HEK293 (cell line): ENCODE results near the gene F10.

Experiments used
- CTCF ChIA-PET: fragments of 350-600 bp; formaldehyde crosslinking; extraction: SDS; loops from one replicate; lab custom pipeline; 2021; ENCODE audit warnings: antibody characterized with exemption; lab: Yijun Ruan, JAX
- POLR2A ChIA-PET: fragments of 300-600 bp; formaldehyde crosslinking; extraction: SDS; loops from one replicate; lab custom pipeline; 2020; ENCODE audit warnings: antibody characterized with exemption, inconsistent platforms; lab: Yijun Ruan, JAX
- H3K27ac ChIP-seq: fragments of 200-500 bp; sonication (Bioruptor generic); 2 replicates; pipeline ENCODE4 v1.5.1; 2014; ENCODE audit warnings: low read depth, low read length, control low read depth, inconsistent platforms; ENCODE audit errors: extremely low read depth
- H3K36me3 ChIP-seq, 2 experiments: fragments of 200-500 bp in 1 of 2; sonication (Bioruptor generic) in 1 of 2; 1 replicate in 1 of 2; 2 replicates in 1 of 2; pipeline ENCODE4 v1.5.1; 2014 to 2017; ENCODE audit warnings: inconsistent platforms in 2 of 2, low read length in 2 of 2; ENCODE audit not compliant: control insufficient read depth in 2 of 2, insufficient read depth in 1 of 2
- H3K4me1 ChIP-seq: fragments of 200-500 bp; sonication (Bioruptor generic); 2 replicates; pipeline ENCODE4 v1.5.1; 2014; ENCODE audit warnings: mild to moderate bottlenecking, low read length, inconsistent platforms; ENCODE audit not compliant: control insufficient read depth, insufficient read depth
- H3K4me3 ChIP-seq: 2 replicates; pipeline ENCODE4 v1.5.1; 2011; ENCODE audit warnings: low read depth, mild to moderate bottlenecking, control low read depth, low read length, moderate library complexity
- H3K9me3 ChIP-seq: fragments of 200-500 bp; sonication (Bioruptor generic); 2 replicates; pipeline ENCODE4 v1.5.1; 2014; ENCODE audit warnings: low read depth, low read length, inconsistent platforms; ENCODE audit not compliant: control insufficient read depth, insufficient read depth
- BCL11A ChIP-seq: fragments of 450-650 bp; formaldehyde crosslinking; IDR thresholded peaks from 2 replicates; pipeline ENCODE4 v1.5.1; 2016; ENCODE audit warnings: low read depth, missing biosample characterization, missing genetic modification characterization
- HIC1 ChIP-seq: fragments of 450-650 bp; formaldehyde crosslinking; IDR thresholded peaks from 2 replicates; pipeline ENCODE4 v1.5.1; 2016; ENCODE audit warnings: missing biosample characterization, missing genetic modification characterization
- IKZF3 ChIP-seq: fragments of 450-650 bp; IDR thresholded peaks from 2 replicates; pipeline ENCODE4 v1.5.0; 2018; ENCODE audit warnings: missing biosample characterization, mild to moderate bottlenecking, missing genetic modification characterization, moderate library complexity
- MYNN ChIP-seq: fragments of 450-650 bp; formaldehyde crosslinking; IDR thresholded peaks from 2 replicates; pipeline ENCODE4 v1.5.1; 2016; ENCODE audit warnings: missing biosample characterization, missing genetic modification characterization, borderline replicate concordance
- REPIN1 ChIP-seq: fragments of 450-650 bp; formaldehyde crosslinking; IDR thresholded peaks from 2 replicates; pipeline ENCODE4 v1.5.1; 2017; ENCODE audit warnings: missing biosample characterization, missing genetic modification characterization, low read depth
- TCF7L2 ChIP-seq: IDR thresholded peaks from 2 replicates; pipeline ENCODE4 v1.6.1; 2011; ENCODE audit warnings: low read depth, mild to moderate bottlenecking, inconsistent platforms, low read length, moderate library complexity, borderline replicate concordance
- YY2 ChIP-seq: fragments of 450-650 bp; formaldehyde crosslinking; IDR thresholded peaks from 2 replicates; pipeline ENCODE4 v1.5.1; 2016; ENCODE audit warnings: missing biosample characterization, missing genetic modification characterization
- ZBTB21 ChIP-seq: fragments of 450-650 bp; formaldehyde crosslinking; IDR thresholded peaks from 2 replicates; pipeline ENCODE4 v1.5.1; 2017; ENCODE audit warnings: missing biosample characterization, missing genetic modification characterization
- ZBTB8A ChIP-seq: fragments of 450-650 bp; formaldehyde crosslinking; IDR thresholded peaks from 2 replicates; pipeline ENCODE4 v1.5.1; 2016; ENCODE audit warnings: missing biosample characterization, missing genetic modification characterization
- ZFP69B ChIP-seq: fragments of 450-650 bp; formaldehyde crosslinking; IDR thresholded peaks from 2 replicates; pipeline ENCODE4 v1.5.1; 2016; ENCODE audit warnings: missing biosample characterization, missing genetic modification characterization
- ZNF10 ChIP-seq: fragments of 450-650 bp; formaldehyde crosslinking; IDR thresholded peaks from 2 replicates; pipeline ENCODE4 v1.5.1; 2017; ENCODE audit warnings: missing biosample characterization, missing genetic modification characterization
- ZNF140 ChIP-seq: fragments of 450-650 bp; formaldehyde crosslinking; IDR thresholded peaks from 2 replicates; pipeline ENCODE4 v1.5.1; 2016; ENCODE audit warnings: missing biosample characterization, missing genetic modification characterization
- ZNF175 ChIP-seq: fragments of 450-650 bp; formaldehyde crosslinking; IDR thresholded peaks from 2 replicates; pipeline ENCODE4 v1.5.1; 2016; ENCODE audit warnings: missing biosample characterization, missing genetic modification characterization
- ZNF18 ChIP-seq: fragments of 450-650 bp; formaldehyde crosslinking; IDR thresholded peaks from 2 replicates; pipeline ENCODE4 v1.5.1; 2016; ENCODE audit warnings: missing biosample characterization, missing genetic modification characterization
- ZNF221 ChIP-seq: fragments of 450-650 bp; formaldehyde crosslinking; IDR thresholded peaks from 2 replicates; pipeline ENCODE4 v1.5.1; 2017; ENCODE audit warnings: missing biosample characterization, missing genetic modification characterization, borderline replicate concordance
- ZNF292 ChIP-seq: fragments of 450-650 bp; formaldehyde crosslinking; IDR thresholded peaks from 2 replicates; pipeline ENCODE4 v1.5.1; 2016; ENCODE audit warnings: low read depth, missing biosample characterization, missing genetic modification characterization, borderline replicate concordance
- ZNF311 ChIP-seq: fragments of 450-650 bp; formaldehyde crosslinking; IDR thresholded peaks from 2 replicates; pipeline ENCODE4 v1.5.1; 2017; ENCODE audit warnings: missing biosample characterization, missing genetic modification characterization, borderline replicate concordance
- ZNF341 ChIP-seq: fragments of 450-650 bp; formaldehyde crosslinking; IDR thresholded peaks from 2 replicates; pipeline ENCODE4; 2016; ENCODE audit warnings: low read depth, missing biosample characterization, missing genetic modification characterization
- ZNF37A ChIP-seq: fragments of 450-650 bp; IDR thresholded peaks from 2 replicates; pipeline ENCODE4 v1.5.1; 2018; ENCODE audit warnings: missing biosample characterization, missing genetic modification characterization
- ZNF398 ChIP-seq: fragments of 450-650 bp; formaldehyde crosslinking; IDR thresholded peaks from 2 replicates; pipeline ENCODE4 v1.5.1; 2017; ENCODE audit warnings: missing biosample characterization, missing genetic modification characterization
- ZNF423 ChIP-seq: fragments of 450-650 bp; formaldehyde crosslinking; IDR thresholded peaks from 2 replicates; pipeline ENCODE4 v1.5.1; 2016; ENCODE audit warnings: missing biosample characterization, missing genetic modification characterization
- ZNF473 ChIP-seq: fragments of 450-650 bp; formaldehyde crosslinking; IDR thresholded peaks from 2 replicates; pipeline ENCODE4 v1.5.1; 2017; ENCODE audit warnings: missing biosample characterization, missing genetic modification characterization
- ZNF48 ChIP-seq: fragments of 450-650 bp; formaldehyde crosslinking; IDR thresholded peaks from 2 replicates; pipeline ENCODE4 v1.5.1; 2016; ENCODE audit warnings: missing biosample characterization, missing genetic modification characterization
- ZNF488 ChIP-seq: fragments of 450-650 bp; formaldehyde crosslinking; IDR thresholded peaks from 2 replicates; pipeline ENCODE4 v1.5.1; 2016; ENCODE audit warnings: missing biosample characterization, missing genetic modification characterization
- ZNF561 ChIP-seq: fragments of 450-650 bp; IDR thresholded peaks from 2 replicates; pipeline ENCODE4 v1.5.1; 2018; ENCODE audit warnings: missing biosample characterization, missing genetic modification characterization, borderline replicate concordance
- ZNF600 ChIP-seq: fragments of 450-650 bp; formaldehyde crosslinking; IDR thresholded peaks from 2 replicates; pipeline ENCODE4 v1.5.1; 2016; ENCODE audit warnings: missing biosample characterization, missing genetic modification characterization
- ZNF621 ChIP-seq: fragments of 450-650 bp; formaldehyde crosslinking; IDR thresholded peaks from 2 replicates; pipeline ENCODE4 v1.5.1; 2017; ENCODE audit warnings: missing biosample characterization, missing genetic modification characterization
- ZNF670 ChIP-seq: fragments of 450-650 bp; formaldehyde crosslinking; IDR thresholded peaks from 2 replicates; pipeline ENCODE4 v1.5.1; 2016; ENCODE audit warnings: missing biosample characterization, missing genetic modification characterization, low read depth
- ZNF76 ChIP-seq: fragments of 450-650 bp; formaldehyde crosslinking; IDR thresholded peaks from 2 replicates; pipeline ENCODE4; 2016; ENCODE audit warnings: low read depth, missing biosample characterization, missing genetic modification characterization, borderline replicate concordance
- ZNF785 ChIP-seq: fragments of 450-650 bp; formaldehyde crosslinking; IDR thresholded peaks from 2 replicates; pipeline ENCODE4 v1.5.1; 2016; ENCODE audit warnings: missing biosample characterization, missing genetic modification characterization

The F10 gene

GRCh38 chr13:113129921-113130750, 7.5 kb downstream of the F10 start:
- no peaks in the 10 kb centered on the region for H3K36me3 ChIP-seq
- TF ChIP-seq ZBTB8A (tag by site-specific recombination), result no peak
- TF ChIP-seq ZNF473, result no peak
- no peak for TF ChIP-seq ZNF292
- TF ChIP-seq ZNF48 (tag by site-specific recombination), result no peak
- TF ChIP-seq ZNF175, result no peak
- no peak for TF ChIP-seq ZNF341 (tag by site-specific recombination)
- no peak for TF ChIP-seq ZNF10 (tag by site-specific recombination)
- no peak for TF ChIP-seq ZNF311 (tag by site-specific recombination)
- TF ChIP-seq ZNF621 (tag by site-specific recombination), result no peak
- no peak for TF ChIP-seq YY2 (tag by site-specific recombination)
- TF ChIP-seq ZNF488 (tag by site-specific recombination), result no peak
- no peak for TF ChIP-seq ZNF785 (tag by site-specific recombination)
- no peak for TF ChIP-seq ZNF221 (tag by site-specific recombination)
- TF ChIP-seq BCL11A (tag by site-specific recombination), result no peak
- TF ChIP-seq TCF7L2, result no peak
- TF ChIP-seq ZNF670 (tag by site-specific recombination), result no peak
- TF ChIP-seq ZNF600, result no peak
- no peak for TF ChIP-seq HIC1 (tag by site-specific recombination)
- no peak overlapping the region for H3K27ac ChIP-seq
- ChIA-PET CTCF (no interaction called here), POLR2A (no interaction called here)
- H3K4me3 ChIP-seq, result no peak overlapping the region
- no peaks in the 10 kb centered on the region for H3K4me1 ChIP-seq
- H3K9me3 ChIP-seq, result no peaks in the 10 kb centered on the region

GRCh38 chr13:113135281-113135760, 12.7 kb downstream of the F10 start:
- ChIA-PET POLR2A (no interaction called here), CTCF (no interaction called here)
- no peaks in the 10 kb centered on the region for H3K4me1 ChIP-seq
- no peaks in the 10 kb centered on the region for H3K36me3 ChIP-seq
- H3K27ac ChIP-seq, result no peak overlapping the region
- H3K9me3 ChIP-seq, result no peaks in the 10 kb centered on the region
- H3K4me3 ChIP-seq, result no peak overlapping the region
- TF ChIP-seq ZNF37A (tag by site-specific recombination) (no peak), ZNF18 (tag by site-specific recombination) (no peak), ZNF423 (tag by site-specific recombination) (no peak), MYNN (tag by site-specific recombination) (no peak), IKZF3 (no peak), ZFP69B (no peak), ZNF561 (tag by site-specific recombination) (no peak), ZBTB21 (tag by site-specific recombination) (no peak), ZNF398 (tag by site-specific recombination) (no peak), REPIN1 (tag by site-specific recombination) (no peak), ZNF670 (tag by site-specific recombination) (no peak), ZNF140 (tag by site-specific recombination) (no peak), ZNF311 (tag by site-specific recombination) (no peak), ZNF76 (tag by site-specific recombination) (no peak)
